Right lobe of liver (tissue), 6 donors: ENCODE data around the gene DDX10. TPM values are rescaled to one million over a fixed set of nuclear protein-coding genes. Genes with fewer than 3 reads are reported as not detected.
A peak's percentile ranks its signal among the peaks of the same experiment; 100 is the strongest.
"Not testable (repeated sequence)": the region's sequence is repeated elsewhere in the genome, so short reads cannot be mapped to it uniquely, and the experiment has no call there.

Source experiments
- ATAC-seq, 4 donors: fragments of 200-7000 bp; cut with Tn5 transposase; one replicate each; pipeline ENCODE4 v1.9.1; 2020; ENCODE audit warnings: mild to moderate bottlenecking in 4 of 4, moderate library complexity in 4 of 4
- DNase-seq, 3 donors: peaks; one replicate each; pipeline ENCODE4 v3.0.0-alpha.2; 2020
- H3K27ac ChIP-seq, 3 donors: fragments of 200-600 bp; one replicate each; pipeline ENCODE4 v1.8.0; 2022
- H3K27me3 ChIP-seq, 2 donors: fragments of 200-600 bp; one replicate each; pipeline ENCODE4 v1.8.0; 2022
- H3K36me3 ChIP-seq, 4 donors: fragments of 200-600 bp; sonication (generic) in 1 of 4; one replicate each; pipeline versions ENCODE4 v1.5.1 to v1.8.0; 2017 to 2022; ENCODE audit warnings: control low read depth in 1 of 4
- H3K4me1 ChIP-seq, 4 donors: fragments of 200-600 bp; sonication (generic) in 1 of 4; one replicate each; pipeline versions ENCODE4 v1.5.1 to v1.8.0; 2017 to 2022; ENCODE audit warnings: control low read depth in 1 of 4
- H3K4me3 ChIP-seq, 3 donors: fragments of 200-600 bp; one replicate each; pipeline ENCODE4 v1.8.0; 2022
- H3K9me3 ChIP-seq, 4 donors: fragments of 200-600 bp; sonication (generic) in 1 of 4; one replicate each; pipeline versions ENCODE4 v1.5.1 to v1.8.0; 2017 to 2022; ENCODE audit warnings: control low read depth in 1 of 4
- POLR2A ChIP-seq: fragments of 450-650 bp; IDR thresholded peaks from one replicate; pipeline ENCODE4 v1.6.1; 2017; ENCODE audit warnings: antibody characterized with exemption, mild to moderate bottlenecking
- WGBS: methylation state at CpG from one replicate; pipeline ENCODE4 v1.1.6; 2018; ENCODE audit warnings: low coverage, low lambda C conversion rate; ENCODE audit not compliant: insufficient coverage; ENCODE audit errors: missing lambda C conversion rate; 5-methylcytosine and 5-hydroxymethylcytosine counted together
- intact Hi-C, 2 donors: fragments of 100-400 bp; cut with DNase I; formaldehyde crosslinking; loops; one replicate each; pipeline versions ENCODE4 v1.11.2 to v1.14.1; 2022
- total RNA-seq, 6 experiments: library from RNA; depleted of rRNA in 2 of 6; stranded (reverse); fragments of >200 nt in 2 of 6; fragmentation: NEBNext Ultra II Directional in 3 of 6; extraction: Animal tissue kit (Norgen Biotek cat#: 25700) in 3 of 6; gene quantifications; one replicate each; pipeline versions ENCODE4 v1.1.0 to v1.2.4, GENCODE V29; 2016 to 2023
- TF ChIP-seq, protein P1 (sequence below), 4 donors: fragments of 200-600 bp in 3 of 4; fragments of 450-650 bp in 1 of 4; IDR thresholded peaks; one replicate each; pipeline versions ENCODE4 v1.5.1 to v1.8.0; 2016 to 2022; ENCODE audit warnings: antibody characterized with exemption in 4 of 4, mild to moderate bottlenecking in 2 of 4
- donor health status: DM: no; HTN: yes; CAD: no.
- donor health status: DM: no; HTN: no; CAD: no.
- donor health status: DM: no; HTN: no; CAD: no.
- donor health status: DM: no; HTN: yes; CAD: no.
- donor health status: DM: no; HTN: yes; CAD: no.

The DDX10 gene
- total RNA-seq, 6 experiments from 2014 or later: 7.4 to 13.6 (median 11.3) TPM

- peaks cover 0 to 17% (median 8%) of the 10 kb centered on the region in 4 donors for H3K4me1 ChIP-seq
- 23% methylated on average over 9 of the region's 9 CpGs for WGBS
- no peaks in the 10 kb centered on the region for H3K27me3 ChIP-seq
- H3K27ac ChIP-seq: peak overlapping the region; percentile 44 to 88 (median 72)
- ATAC-seq (peak; percentile 87 to 90 (median 89)), DNase-seq (peak; percentile 83 to 96 (median 93))
- no peaks in the 10 kb centered on the region for H3K9me3 ChIP-seq
- intact Hi-C loops: loop anchor here in 1 of 2 donors (10.0 kb wide), 1 partner anchor 53 kb away; the partner anchor contains the start of gene EXPH5
- H3K36me3 ChIP-seq: no peaks in the 10 kb centered on the region
- peak overlapping the region in 1 of 3 donors; percentile 36 for H3K4me3 ChIP-seq
- TF ChIP-seq, protein P1, sequence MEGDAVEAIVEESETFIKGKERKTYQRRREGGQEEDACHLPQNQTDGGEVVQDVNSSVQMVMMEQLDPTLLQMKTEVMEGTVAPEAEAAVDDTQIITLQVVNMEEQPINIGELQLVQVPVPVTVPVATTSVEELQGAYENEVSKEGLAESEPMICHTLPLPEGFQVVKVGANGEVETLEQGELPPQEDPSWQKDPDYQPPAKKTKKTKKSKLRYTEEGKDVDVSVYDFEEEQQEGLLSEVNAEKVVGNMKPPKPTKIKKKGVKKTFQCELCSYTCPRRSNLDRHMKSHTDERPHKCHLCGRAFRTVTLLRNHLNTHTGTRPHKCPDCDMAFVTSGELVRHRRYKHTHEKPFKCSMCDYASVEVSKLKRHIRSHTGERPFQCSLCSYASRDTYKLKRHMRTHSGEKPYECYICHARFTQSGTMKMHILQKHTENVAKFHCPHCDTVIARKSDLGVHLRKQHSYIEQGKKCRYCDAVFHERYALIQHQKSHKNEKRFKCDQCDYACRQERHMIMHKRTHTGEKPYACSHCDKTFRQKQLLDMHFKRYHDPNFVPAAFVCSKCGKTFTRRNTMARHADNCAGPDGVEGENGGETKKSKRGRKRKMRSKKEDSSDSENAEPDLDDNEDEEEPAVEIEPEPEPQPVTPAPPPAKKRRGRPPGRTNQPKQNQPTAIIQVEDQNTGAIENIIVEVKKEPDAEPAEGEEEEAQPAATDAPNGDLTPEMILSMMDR (IDR thresholded peaks at IDR 0.05): peak; percentile 78 to 88 (median 84)
- no peak for TF ChIP-seq POLR2A
Measured at GRCh38 chr11:108647701-108648527, 17.0 kb upstream of the DDX10 start.

DNA sequence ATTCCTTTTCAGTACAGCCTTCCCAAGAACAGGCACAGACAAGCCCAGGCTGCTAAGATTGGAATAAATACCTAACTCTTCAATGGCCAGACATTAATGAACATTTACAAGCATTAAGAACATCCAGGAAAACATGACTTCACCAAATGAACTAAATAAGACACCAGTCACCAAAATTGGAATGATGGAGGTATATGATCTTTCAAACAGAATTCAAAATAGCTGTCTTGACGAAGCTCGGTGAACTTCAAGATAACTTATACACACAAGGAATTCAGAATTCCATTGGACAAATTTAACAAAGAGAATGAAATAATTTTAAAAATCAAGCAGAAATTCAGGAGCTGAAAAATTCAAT lies 16.4 kb upstream of the DDX10 start:
- H3K27ac ChIP-seq: peak overlapping the region; percentile 44 to 88 (median 72)
- WGBS: 69% methylated on average over 2 of the region's 2 CpGs
- TF ChIP-seq, protein P1 (IDR thresholded peaks at IDR 0.05): no peak
- TF ChIP-seq POLR2A: no peak
- ATAC-seq: no peak
- H3K4me3 ChIP-seq: peak overlapping the region in 1 of 3 donors; percentile 36
- H3K27me3 ChIP-seq: no peaks in the 10 kb centered on the region
- H3K36me3 ChIP-seq: no peaks in the 10 kb centered on the region
- no peaks in the 10 kb centered on the region for H3K9me3 ChIP-seq
- intact Hi-C loops: loop anchor here in 1 of 2 donors (10.0 kb wide), 1 partner anchor 54 kb away; the partner anchor contains the start of gene EXPH5
- H3K4me1 ChIP-seq: peaks cover 0 to 15% (median 6%) of the 10 kb centered on the region in 4 donors
- DNase-seq: no peak

DNA sequence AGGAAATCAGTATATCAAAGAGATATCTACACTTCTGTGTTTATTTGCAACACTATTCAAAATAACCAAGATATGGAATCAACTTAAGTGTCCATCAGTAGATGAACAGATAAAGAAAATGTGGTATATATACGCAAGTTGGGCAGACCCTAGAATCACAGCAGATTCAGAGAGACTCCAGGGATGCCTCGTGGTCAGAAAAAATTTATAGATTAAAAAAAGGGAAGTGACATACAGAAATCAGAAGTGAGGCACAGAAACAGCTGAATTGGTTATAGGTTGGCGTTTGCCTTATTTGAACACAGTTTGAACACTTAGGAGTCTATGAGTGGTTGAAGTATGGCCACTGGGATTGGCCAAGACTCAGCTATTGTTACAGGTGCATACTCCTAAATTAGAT lies 10.8 kb upstream of the DDX10 start:
- intact Hi-C loops: not testable (repeated sequence)

DNA sequence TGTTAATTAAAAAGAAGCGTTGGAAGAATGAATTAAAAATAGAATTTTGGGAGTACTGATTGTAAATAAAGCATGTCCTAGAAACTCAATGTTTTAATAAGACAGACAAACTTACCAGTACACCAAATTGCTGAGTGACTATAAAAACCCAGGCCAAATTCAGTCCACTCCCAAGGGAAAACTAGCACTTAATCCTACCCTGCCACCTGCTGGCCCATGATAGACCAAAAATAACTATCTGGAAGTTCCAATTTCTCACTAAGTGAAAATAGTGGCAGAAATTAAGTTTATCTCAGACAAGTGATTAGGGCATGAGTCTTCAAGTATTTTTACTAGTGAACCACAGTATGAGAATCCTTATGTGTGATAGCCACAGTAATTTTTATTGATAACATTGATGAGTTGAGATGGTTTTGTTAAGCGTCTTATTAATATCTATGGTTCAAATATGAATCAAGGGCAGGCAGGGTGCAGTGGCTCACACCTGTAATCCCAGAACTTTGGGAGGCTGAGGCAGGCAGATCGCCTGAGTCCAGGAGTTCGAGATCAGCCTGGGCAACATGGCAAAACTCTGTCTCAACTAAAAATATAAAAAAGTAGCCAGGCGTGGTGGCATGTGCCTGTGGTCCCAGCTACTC lies 9.8 kb upstream of the DDX10 start:
- no peaks in the 10 kb centered on the region for H3K4me1 ChIP-seq
- H3K27ac ChIP-seq: no peak overlapping the region
- intact Hi-C loops: no loop called here
- no peaks in the 10 kb centered on the region for H3K36me3 ChIP-seq
- DNase-seq (peak in 1 of 3 donors; percentile 62), ATAC-seq (peak; percentile 86 to 89 (median 88))
- WGBS: 50% methylated on average over 5 of the region's 5 CpGs
- no peaks in the 10 kb centered on the region for H3K27me3 ChIP-seq
- H3K4me3 ChIP-seq: no peak overlapping the region
- TF ChIP-seq, protein P1 (IDR thresholded peaks at IDR 0.05): peak; percentile 60 to 77 (median 69)
- no peak for TF ChIP-seq POLR2A
- no peaks in the 10 kb centered on the region for H3K9me3 ChIP-seq

More for the DNA sequence above, 10.8 kb upstream of the DDX10 start:
- ATAC-seq, H3K36me3 ChIP-seq, H3K27me3 ChIP-seq, H3K4me3 ChIP-seq, H3K27ac ChIP-seq, H3K4me1 ChIP-seq, H3K9me3 ChIP-seq, DNase-seq: not testable (repeated sequence)
- WGBS: 45% methylated on average over 3 of the region's 3 CpGs

DNA sequence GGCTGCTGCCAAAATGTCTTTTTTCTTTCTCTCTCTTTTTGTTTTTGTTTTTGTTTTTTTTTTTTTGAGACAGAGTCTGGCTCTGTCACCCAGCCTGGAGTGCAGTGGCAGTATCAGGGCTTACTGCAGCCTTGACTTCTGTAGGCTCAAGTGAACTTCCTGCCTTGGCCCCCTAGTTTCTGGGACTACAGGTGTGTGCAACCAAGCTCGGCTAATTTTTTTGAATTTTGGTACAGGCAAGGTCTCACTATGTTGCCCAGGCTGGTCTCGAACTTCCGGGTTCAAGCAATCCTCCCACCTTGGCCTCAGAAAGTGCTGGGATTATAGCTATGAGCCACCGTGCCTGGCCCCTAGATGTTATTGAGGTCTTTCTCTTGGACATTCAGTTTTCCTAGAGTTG lies 2.2 kb upstream of the DDX10 start:
- Histone ChIP-seq H3K9me3 (no peaks in the 10 kb centered on the region), H3K4me3 (no peak overlapping the region), H3K27me3 (no peaks in the 10 kb centered on the region), H3K36me3 (no peaks in the 10 kb centered on the region), H3K4me1 (peaks cover 0 to 17% (median 0%) of the 10 kb centered on the region in 4 donors), H3K27ac (no peak overlapping the region)
- DNase-seq (no peak), ATAC-seq (no peak)
- 86% methylated on average over 3 of the region's 4 CpGs for WGBS
- TF ChIP-seq, protein P1 (IDR thresholded peaks at IDR 0.05): no peak
- no peak for TF ChIP-seq POLR2A
- intact Hi-C loops: no loop called here
